Stimulated activated CD8-positive, alpha-beta memory T cell treated with anti-CD3 and anti-CD28 coated beads, Interleukin-15, amount 100 ng/mL, for 24 hours (primary cell): ENCODE measurements around the gene ATP9B.
"Not testable (repeated sequence)": the region's sequence is repeated elsewhere in the genome, so short reads cannot be mapped to it uniquely, and the experiment has no call there.

Experiments used
- DNase-seq: peaks from one replicate; pipeline ENCODE4 v3.0.0-alpha.2; 2020; ENCODE audit warnings: low read depth

Gene ATP9B

GRCh38 chr18:79285191-79285590 lies 216.0 kb downstream of the ATP9B start:
- DNase-seq, result not testable (repeated sequence)

GRCh38 chr18:79290409-79290808 lies 221.2 kb downstream of the ATP9B start:
- not testable (repeated sequence) for DNase-seq

GRCh38 chr18:79290876-79291275 lies 221.7 kb downstream of the ATP9B start:
- DNase-seq, result no peak

GRCh38 chr18:79294235-79294634 lies 225.0 kb downstream of the ATP9B start:
- no peak for DNase-seq

- DNase-seq, result no peak
These were observed 230.1 kb downstream of the ATP9B start for GRCh38 chr18:79299272-79299671.

- DNase-seq, result no peak
These were observed 230.5 kb downstream of the ATP9B start for GRCh38 chr18:79299711-79300110.

GRCh38 chr18:79300413-79300812 lies 231.2 kb downstream of the ATP9B start:
- DNase-seq, result no peak

- DNase-seq, result no peak
These were observed 232.9 kb downstream of the ATP9B start for GRCh38 chr18:79302120-79302519.

- no peak for DNase-seq
These were observed 236.7 kb downstream of the ATP9B start for GRCh38 chr18:79305911-79306310.

GRCh38 chr18:79309614-79310358 lies 240.6 kb downstream of the ATP9B start:
- no peak for DNase-seq

- no peak for DNase-seq
These were observed 245.7 kb downstream of the ATP9B start for GRCh38 chr18:79314838-79315388.

- no peak for DNase-seq
These were observed 246.4 kb downstream of the ATP9B start for GRCh38 chr18:79315596-79315995.

GRCh38 chr18:79317703-79318102 lies 248.5 kb downstream of the ATP9B start:
- no peak for DNase-seq

- DNase-seq, result no peak
These were observed 249.0 kb downstream of the ATP9B start for GRCh38 chr18:79318142-79318673.

GRCh38 chr18:79320216-79320850 lies 251.1 kb downstream of the ATP9B start:
- no peak for DNase-seq

- DNase-seq, result no peak
These were observed 252.6 kb downstream of the ATP9B start for GRCh38 chr18:79321625-79322405.

GRCh38 chr18:79322441-79322840 lies 253.2 kb downstream of the ATP9B start:
- DNase-seq, result no peak

- DNase-seq, result no peak
These were observed 254.3 kb downstream of the ATP9B start for GRCh38 chr18:79323471-79323870.

GRCh38 chr18:79326413-79327198 lies 257.4 kb downstream of the ATP9B start:
- DNase-seq, result no peak

- DNase-seq, result no peak
These were observed 258.1 kb downstream of the ATP9B start for GRCh38 chr18:79327199-79327721.

- DNase-seq, result not testable (repeated sequence)
These were observed 258.7 kb downstream of the ATP9B start for GRCh38 chr18:79327915-79328314.
